ENCODE results near the gene JCHAIN. TPM values are rescaled to one million over a fixed set of nuclear protein-coding genes. Genes with fewer than 3 reads are reported as not detected.

Gene JCHAIN
- total and polyA plus RNA-seq, 2 donors (not counting 1 experiment from before 2014, with no cell fraction given) = 11.3 to 28.7 TPM

DNA sequence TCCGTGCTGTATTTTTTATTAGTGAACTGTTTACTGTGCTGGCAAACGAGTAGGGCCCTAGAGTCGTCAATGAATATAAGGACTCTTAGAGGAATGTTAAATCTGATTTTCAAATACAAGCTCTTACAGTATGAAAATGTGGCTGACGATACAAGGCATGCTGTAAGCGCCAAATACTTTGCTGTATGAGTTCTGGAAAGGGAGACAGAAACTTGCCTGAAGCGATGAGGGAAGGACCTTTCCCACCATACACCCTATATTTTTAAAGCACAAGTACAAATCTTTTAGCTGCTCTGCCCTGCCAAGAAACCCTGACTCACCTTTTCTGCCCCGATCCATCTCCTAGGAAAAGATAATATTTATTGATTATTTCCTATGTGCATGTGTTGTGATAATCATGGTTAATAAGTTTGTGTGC is 39.7 kb upstream of the JCHAIN start:
- Histone ChIP-seq H3K27ac (ENCODE audit: insufficient read depth, low read length) (peak overlapping the region; percentile 91), H3K27me3 (ENCODE audit: control insufficient read depth, insufficient read depth, low read length) (no peaks in the 10 kb centered on the region), H3K9me3 (ENCODE audit: control insufficient read depth, insufficient read depth, low read depth, low read length) (no peaks in the 10 kb centered on the region), H3K79me2 (ENCODE audit: control insufficient read depth, insufficient read depth, low read length) (peaks cover 35% of the 10 kb centered on the region), H3K4me3 (replicated peaks in 1 of 4; ENCODE audit: control extremely low read depth in 1 of 4, insufficient read depth in 1 of 4, low read depth in 3 of 4, low read length in 4 of 4) (peak overlapping the region; percentile 67 to 91 (median 70)), H3K4me2 (ENCODE audit: extremely low read depth, insufficient read depth, low read length) (peak overlapping the region; percentile 95), H3K4me1 (ENCODE audit: control insufficient read depth, extremely low read depth, insufficient read depth, low read length) (peaks cover 4% of the 10 kb centered on the region), H3K9ac (ENCODE audit: insufficient read depth, low read length) (peak overlapping the region; percentile 81), H4K20me1 (ENCODE audit: control insufficient read depth, extremely low read depth, insufficient read depth, low read length) (no peaks in the 10 kb centered on the region), H2AFZ (ENCODE audit: low read length) (peak overlapping the region; percentile 73), H3K36me3 (ENCODE audit: control insufficient read depth, insufficient read depth, low read length) (no peaks in the 10 kb centered on the region)
- no peak for TF ChIP-seq EZH2 (IDR thresholded peaks at IDR 0.05; ENCODE audit: low read length, missing control alignments)
- TF ChIP-seq, protein P1, sequence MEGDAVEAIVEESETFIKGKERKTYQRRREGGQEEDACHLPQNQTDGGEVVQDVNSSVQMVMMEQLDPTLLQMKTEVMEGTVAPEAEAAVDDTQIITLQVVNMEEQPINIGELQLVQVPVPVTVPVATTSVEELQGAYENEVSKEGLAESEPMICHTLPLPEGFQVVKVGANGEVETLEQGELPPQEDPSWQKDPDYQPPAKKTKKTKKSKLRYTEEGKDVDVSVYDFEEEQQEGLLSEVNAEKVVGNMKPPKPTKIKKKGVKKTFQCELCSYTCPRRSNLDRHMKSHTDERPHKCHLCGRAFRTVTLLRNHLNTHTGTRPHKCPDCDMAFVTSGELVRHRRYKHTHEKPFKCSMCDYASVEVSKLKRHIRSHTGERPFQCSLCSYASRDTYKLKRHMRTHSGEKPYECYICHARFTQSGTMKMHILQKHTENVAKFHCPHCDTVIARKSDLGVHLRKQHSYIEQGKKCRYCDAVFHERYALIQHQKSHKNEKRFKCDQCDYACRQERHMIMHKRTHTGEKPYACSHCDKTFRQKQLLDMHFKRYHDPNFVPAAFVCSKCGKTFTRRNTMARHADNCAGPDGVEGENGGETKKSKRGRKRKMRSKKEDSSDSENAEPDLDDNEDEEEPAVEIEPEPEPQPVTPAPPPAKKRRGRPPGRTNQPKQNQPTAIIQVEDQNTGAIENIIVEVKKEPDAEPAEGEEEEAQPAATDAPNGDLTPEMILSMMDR (conservative IDR thresholded peaks at IDR 0.05 in 1 of 2, IDR thresholded peaks at IDR 0.05 in 1 of 2; ENCODE audit: low read depth in 1 of 2, low read length in 2 of 2) = no peak
- DNase-seq (ENCODE audit: low read depth in 2 of 2) = peak in 1 of 2 donors; percentile 35

DNA sequence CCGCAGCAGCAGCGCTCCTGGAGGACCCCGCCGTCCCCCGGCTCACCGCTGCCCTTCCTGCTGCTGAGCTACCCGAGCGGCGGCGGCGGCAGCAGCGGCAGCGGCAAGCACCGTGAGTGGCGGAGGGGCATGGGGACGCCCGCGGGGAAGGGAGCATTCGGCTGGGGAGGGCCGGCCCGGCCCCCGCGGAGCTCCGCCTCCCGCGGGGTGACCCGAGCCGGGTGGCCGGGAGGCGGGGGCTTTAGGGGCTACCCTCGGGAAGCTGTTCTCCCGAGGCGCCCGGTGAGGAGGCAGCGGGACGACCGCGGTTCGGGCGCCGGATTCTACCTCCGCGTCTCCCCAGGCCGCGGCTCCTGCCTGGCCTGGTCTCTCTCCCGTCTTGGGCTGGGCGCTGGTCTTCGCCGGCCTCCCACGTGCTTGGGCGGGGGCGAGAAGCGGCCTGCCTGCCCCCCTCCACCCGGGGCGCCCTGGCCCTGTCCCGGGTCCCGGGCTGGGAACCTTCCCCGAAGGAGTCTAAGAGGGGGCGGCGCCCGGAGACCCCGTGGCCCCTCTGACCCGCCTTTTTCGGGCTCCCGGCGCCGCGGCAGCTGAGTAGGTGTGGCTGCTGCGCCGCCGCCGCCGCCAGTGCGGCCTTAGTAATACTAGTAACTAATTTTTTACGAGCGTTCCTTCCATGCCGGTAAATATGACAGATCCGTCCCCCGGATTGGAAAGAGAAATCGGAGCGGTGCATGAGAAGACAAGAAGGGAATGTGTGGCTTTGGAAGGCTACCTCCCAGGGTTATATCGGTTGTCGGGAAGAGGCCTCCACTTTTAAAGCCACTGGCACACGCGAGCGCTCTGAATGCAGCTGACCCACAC is 39.1 kb upstream of the JCHAIN start:
- H4K20me1 ChIP-seq (ENCODE audit: control insufficient read depth, extremely low read depth, insufficient read depth, low read length) = no peaks in the 10 kb centered on the region
- H3K9me3 ChIP-seq (ENCODE audit: control insufficient read depth, insufficient read depth, low read depth, low read length) = no peaks in the 10 kb centered on the region
- peak overlapping the region; percentile 91 for H3K27ac ChIP-seq (ENCODE audit: insufficient read depth, low read length)
- H2AFZ ChIP-seq (ENCODE audit: low read length) = peak overlapping the region; percentile 73
- peak overlapping the region; percentile 67 to 91 (median 70) for H3K4me3 ChIP-seq (replicated peaks in 1 of 4; ENCODE audit: control extremely low read depth in 1 of 4, insufficient read depth in 1 of 4, low read depth in 3 of 4, low read length in 4 of 4)
- peak overlapping the region; percentile 81 for H3K9ac ChIP-seq (ENCODE audit: insufficient read depth, low read length)
- no peaks in the 10 kb centered on the region for H3K27me3 ChIP-seq (ENCODE audit: control insufficient read depth, insufficient read depth, low read length)
- H3K79me2 ChIP-seq (ENCODE audit: control insufficient read depth, insufficient read depth, low read length) = peaks cover 35% of the 10 kb centered on the region
- peak overlapping the region; percentile 95 for H3K4me2 ChIP-seq (ENCODE audit: extremely low read depth, insufficient read depth, low read length)
- peak; percentile 57 to 72 for DNase-seq (ENCODE audit: low read depth in 2 of 2)
- peaks cover 4% of the 10 kb centered on the region for H3K4me1 ChIP-seq (ENCODE audit: control insufficient read depth, extremely low read depth, insufficient read depth, low read length)
- H3K36me3 ChIP-seq (ENCODE audit: control insufficient read depth, insufficient read depth, low read length) = no peaks in the 10 kb centered on the region
- TF ChIP-seq EZH2 (IDR thresholded peaks at IDR 0.05; ENCODE audit: low read length, missing control alignments) = no peak

DNA sequence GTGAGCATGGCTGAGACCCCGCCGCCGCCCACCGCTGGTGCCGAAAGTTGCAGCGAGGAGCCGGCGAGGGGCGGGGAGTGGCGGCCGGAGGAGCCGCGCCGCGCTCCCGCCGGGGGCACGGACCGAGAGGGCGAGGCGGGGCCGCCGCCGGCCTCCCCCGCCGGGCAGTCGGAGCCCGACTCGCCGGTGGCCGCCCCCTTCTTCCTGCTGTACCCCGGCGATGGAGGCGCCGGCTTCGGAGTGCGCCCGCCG is 38.5 kb upstream of the JCHAIN start:
- peak overlapping the region; percentile 26 for H3K4me2 ChIP-seq (ENCODE audit: extremely low read depth, insufficient read depth, low read length)
- peaks cover 33% of the 10 kb centered on the region for H3K79me2 ChIP-seq (ENCODE audit: control insufficient read depth, insufficient read depth, low read length)
- DNase-seq (ENCODE audit: low read depth in 2 of 2) = no peak
- H4K20me1 ChIP-seq (ENCODE audit: control insufficient read depth, extremely low read depth, insufficient read depth, low read length) = no peaks in the 10 kb centered on the region
- no peaks in the 10 kb centered on the region for H3K9me3 ChIP-seq (ENCODE audit: control insufficient read depth, insufficient read depth, low read depth, low read length)
- H2AFZ ChIP-seq (ENCODE audit: low read length) = peak overlapping the region; percentile 27
- TF ChIP-seq EZH2 (IDR thresholded peaks at IDR 0.05; ENCODE audit: low read length, missing control alignments) = no peak
- TF ChIP-seq, protein P1 (conservative IDR thresholded peaks at IDR 0.05 in 1 of 2, IDR thresholded peaks at IDR 0.05 in 1 of 2; ENCODE audit: low read depth in 1 of 2, low read length in 2 of 2) = no peak
- H3K4me3 ChIP-seq (replicated peaks in 1 of 4; ENCODE audit: control extremely low read depth in 1 of 4, insufficient read depth in 1 of 4, low read depth in 3 of 4, low read length in 4 of 4) = peak overlapping the region in 3 of 4 experiments; percentile 67 to 71 (median 70)
- no peaks in the 10 kb centered on the region for H3K36me3 ChIP-seq (ENCODE audit: control insufficient read depth, insufficient read depth, low read length)
- H3K9ac ChIP-seq (ENCODE audit: insufficient read depth, low read length) = peak overlapping the region; percentile 81
- peak overlapping the region; percentile 91 for H3K27ac ChIP-seq (ENCODE audit: insufficient read depth, low read length)
- H3K27me3 ChIP-seq (ENCODE audit: control insufficient read depth, insufficient read depth, low read length) = no peaks in the 10 kb centered on the region
- H3K4me1 ChIP-seq (ENCODE audit: control insufficient read depth, extremely low read depth, insufficient read depth, low read length) = peaks cover 4% of the 10 kb centered on the region

Measured in fibroblast of lung (primary cell).